ENCODE data around the gene B3GAT2. TPM values are rescaled to one million over a fixed set of nuclear protein-coding genes. Genes with fewer than 3 reads are reported as not detected.

Gene B3GAT2
- total RNA-seq, 4 donors from 2014 or later = not detected

GRCh38 chr6:70831427-70831826 lies 125.4 kb downstream of the B3GAT2 start:
- TF ChIP-seq POLR2A (IDR thresholded peaks at IDR 0.05) (no peak), CTCF (IDR thresholded peaks at IDR 0.05) (no peak)
- Histone ChIP-seq H3K9me3 (no peaks in the 10 kb centered on the region), H3K4me3 (replicated peaks in 1 of 3) (no peak overlapping the region), H3K36me3 (no peaks in the 10 kb centered on the region), H3K27ac (no peak overlapping the region), H3K4me1 (no peaks in the 10 kb centered on the region), H3K27me3 (no peaks in the 10 kb centered on the region)
- 98 to 100% methylated on average over 3 of the region's 3 CpGs for WGBS, 2 donors
- DNase-seq = no peak
- intact Hi-C loops (cut with DNase I) = no loop called here

GRCh38 chr6:70823651-70824050 lies 133.2 kb downstream of the B3GAT2 start:
- Histone ChIP-seq H3K36me3 (no peaks in the 10 kb centered on the region), H3K4me1 (no peaks in the 10 kb centered on the region), H3K4me3 (replicated peaks in 1 of 3) (no peak overlapping the region), H3K27me3 (no peaks in the 10 kb centered on the region), H3K9me3 (no peaks in the 10 kb centered on the region), H3K27ac (no peak overlapping the region)
- TF ChIP-seq CTCF (IDR thresholded peaks at IDR 0.05) (no peak), POLR2A (IDR thresholded peaks at IDR 0.05) (no peak)
- no peak for DNase-seq
- intact Hi-C loops (cut with DNase I) = no loop called here
- 91 to 96% methylated on average over 1 of the region's 1 CpG for WGBS, 2 donors

GRCh38 chr6:70821751-70822150 lies 135.1 kb downstream of the B3GAT2 start:
- TF ChIP-seq POLR2A (IDR thresholded peaks at IDR 0.05) = no peak
- WGBS, 2 donors = 95 to 96% methylated on average over 2 of the region's 2 CpGs
- no peaks in the 10 kb centered on the region for H3K36me3 ChIP-seq
- no peak overlapping the region for H3K27ac ChIP-seq
- no peaks in the 10 kb centered on the region for H3K9me3 ChIP-seq
- H3K27me3 ChIP-seq = no peaks in the 10 kb centered on the region
- no peak overlapping the region for H3K4me3 ChIP-seq (replicated peaks in 1 of 3)
- H3K4me1 ChIP-seq = no peaks in the 10 kb centered on the region
- intact Hi-C loops (cut with DNase I) = no loop called here
- no peak for DNase-seq

- no peak overlapping the region for H3K4me3 ChIP-seq (replicated peaks in 1 of 3)
- 97% methylated on average over 2 of the region's 2 CpGs for WGBS, 2 donors
- intact Hi-C loops (cut with DNase I) = no loop called here
Measured at GRCh38 chr6:70820778-70821177, 136.1 kb downstream of the B3GAT2 start.

GRCh38 chr6:70819646-70820045 lies 137.2 kb downstream of the B3GAT2 start:
- H3K4me3 ChIP-seq (replicated peaks in 1 of 3) = no peak overlapping the region
- no peaks in the 10 kb centered on the region for H3K27me3 ChIP-seq
- WGBS, 2 donors = 93 to 96% methylated on average over 4 of the region's 4 CpGs
- intact Hi-C loops (cut with DNase I) = no loop called here
- no peaks in the 10 kb centered on the region for H3K9me3 ChIP-seq
- TF ChIP-seq POLR2A (IDR thresholded peaks at IDR 0.05) = no peak
- TF ChIP-seq CTCF (IDR thresholded peaks at IDR 0.05) = no peak
- H3K4me1 ChIP-seq = no peaks in the 10 kb centered on the region
- H3K36me3 ChIP-seq = no peaks in the 10 kb centered on the region
- DNase-seq = no peak
- H3K27ac ChIP-seq = no peak overlapping the region

More at GRCh38 chr6:70820778-70821177, 136.1 kb downstream of the B3GAT2 start:
- Histone ChIP-seq H3K9me3 (no peaks in the 10 kb centered on the region), H3K4me1 (no peaks in the 10 kb centered on the region), H3K36me3 (no peaks in the 10 kb centered on the region), H3K27ac (no peak overlapping the region), H3K27me3 (no peaks in the 10 kb centered on the region)
- TF ChIP-seq POLR2A (IDR thresholded peaks at IDR 0.05) (no peak), CTCF (IDR thresholded peaks at IDR 0.05) (no peak)
- DNase-seq = no peak

GRCh38 chr6:70813885-70814284 lies 143.0 kb downstream of the B3GAT2 start:
- Histone ChIP-seq H3K36me3 (no peaks in the 10 kb centered on the region), H3K9me3 (no peaks in the 10 kb centered on the region), H3K4me3 (replicated peaks in 1 of 3) (no peak overlapping the region), H3K27me3 (no peaks in the 10 kb centered on the region), H3K4me1 (peaks cover 0 to 3% of the 10 kb centered on the region in 2 donors), H3K27ac (no peak overlapping the region)
- no peak for DNase-seq
- intact Hi-C loops (cut with DNase I) = no loop called here
- no peak for TF ChIP-seq CTCF (IDR thresholded peaks at IDR 0.05)
- TF ChIP-seq POLR2A (IDR thresholded peaks at IDR 0.05) = no peak
- 89 to 90% methylated on average over 3 of the region's 3 CpGs for WGBS, 2 donors
